AG09319 (cell line): Measurements from ENCODE around the gene CAGE1.

Experiments
- DNase-seq: peaks from one replicate; pipeline ENCODE4 v3.0.0-alpha.2; 2010; ENCODE audit warnings: low read depth; ENCODE audit errors: extremely low read depth
- TF ChIP-seq, protein P1 (sequence below): IDR thresholded peaks from 2 replicates; pipeline ENCODE4 v1.5.1; 2011; ENCODE audit warnings: low read depth, mild to moderate bottlenecking, inconsistent platforms, low read length, moderate library complexity

Gene CAGE1

DNA sequence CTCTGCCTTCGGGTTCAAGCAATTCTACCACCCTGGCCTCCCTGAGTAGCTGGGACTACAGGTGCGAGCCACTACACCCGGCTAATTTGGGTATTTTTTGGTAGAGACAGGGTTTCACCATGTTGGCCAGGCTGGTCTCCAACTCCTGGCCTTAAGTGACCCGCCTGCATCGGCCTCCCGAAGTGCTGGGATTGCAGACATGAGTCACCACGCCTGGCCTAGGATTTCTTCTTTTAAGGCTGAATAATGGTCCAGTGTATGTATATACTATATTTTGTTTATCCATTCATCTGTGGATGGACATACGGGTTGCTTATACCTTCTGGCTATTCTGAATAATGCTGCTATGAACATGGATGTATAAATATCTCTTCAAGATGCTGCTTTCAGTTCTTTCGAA is 17.2 kb upstream of the CAGE1 start:
- no peak for DNase-seq
- TF ChIP-seq, protein P1, sequence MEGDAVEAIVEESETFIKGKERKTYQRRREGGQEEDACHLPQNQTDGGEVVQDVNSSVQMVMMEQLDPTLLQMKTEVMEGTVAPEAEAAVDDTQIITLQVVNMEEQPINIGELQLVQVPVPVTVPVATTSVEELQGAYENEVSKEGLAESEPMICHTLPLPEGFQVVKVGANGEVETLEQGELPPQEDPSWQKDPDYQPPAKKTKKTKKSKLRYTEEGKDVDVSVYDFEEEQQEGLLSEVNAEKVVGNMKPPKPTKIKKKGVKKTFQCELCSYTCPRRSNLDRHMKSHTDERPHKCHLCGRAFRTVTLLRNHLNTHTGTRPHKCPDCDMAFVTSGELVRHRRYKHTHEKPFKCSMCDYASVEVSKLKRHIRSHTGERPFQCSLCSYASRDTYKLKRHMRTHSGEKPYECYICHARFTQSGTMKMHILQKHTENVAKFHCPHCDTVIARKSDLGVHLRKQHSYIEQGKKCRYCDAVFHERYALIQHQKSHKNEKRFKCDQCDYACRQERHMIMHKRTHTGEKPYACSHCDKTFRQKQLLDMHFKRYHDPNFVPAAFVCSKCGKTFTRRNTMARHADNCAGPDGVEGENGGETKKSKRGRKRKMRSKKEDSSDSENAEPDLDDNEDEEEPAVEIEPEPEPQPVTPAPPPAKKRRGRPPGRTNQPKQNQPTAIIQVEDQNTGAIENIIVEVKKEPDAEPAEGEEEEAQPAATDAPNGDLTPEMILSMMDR, result no peak

DNA sequence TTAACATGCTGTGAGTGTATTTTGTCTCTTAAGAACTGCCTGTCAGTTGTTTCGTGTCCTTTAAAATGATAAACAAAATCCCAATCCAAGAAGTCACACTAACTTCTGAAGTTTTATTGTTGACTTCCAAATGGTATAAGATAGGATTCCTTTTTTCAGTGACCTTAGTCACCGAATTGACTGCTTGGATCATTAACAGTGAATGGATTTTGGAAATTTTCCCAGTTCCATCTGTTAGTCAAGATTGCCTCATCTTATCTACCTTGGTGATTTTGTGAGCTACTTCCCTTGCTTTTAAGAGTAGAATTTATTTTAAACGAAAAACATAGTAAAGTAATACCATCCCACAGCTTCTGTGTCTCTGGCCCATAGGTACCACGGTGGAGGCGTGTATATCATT is 15.0 kb upstream of the CAGE1 start:
- TF ChIP-seq, protein P1, result no peak
- DNase-seq, result no peak

DNA sequence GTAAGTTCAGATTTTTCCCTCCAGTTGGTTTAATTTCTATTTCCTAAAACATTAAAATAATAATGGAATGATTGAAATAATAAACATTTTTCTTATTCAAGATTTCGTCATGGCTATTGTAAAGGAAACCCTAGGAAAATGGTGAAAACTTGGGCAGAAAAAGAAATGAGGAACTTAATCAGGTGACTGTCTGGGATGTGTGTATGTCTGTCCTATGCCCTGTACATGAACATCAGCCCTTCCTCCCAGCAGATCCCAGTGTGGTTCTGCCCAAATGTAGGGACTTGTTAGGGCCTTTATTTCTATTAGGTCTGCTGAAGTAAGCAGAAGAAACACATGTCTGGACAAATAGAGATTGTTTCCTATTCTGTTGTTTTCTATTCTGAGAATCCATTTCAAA is 13.2 kb upstream of the CAGE1 start:
- no peak for DNase-seq
- TF ChIP-seq, protein P1, result no peak

DNA sequence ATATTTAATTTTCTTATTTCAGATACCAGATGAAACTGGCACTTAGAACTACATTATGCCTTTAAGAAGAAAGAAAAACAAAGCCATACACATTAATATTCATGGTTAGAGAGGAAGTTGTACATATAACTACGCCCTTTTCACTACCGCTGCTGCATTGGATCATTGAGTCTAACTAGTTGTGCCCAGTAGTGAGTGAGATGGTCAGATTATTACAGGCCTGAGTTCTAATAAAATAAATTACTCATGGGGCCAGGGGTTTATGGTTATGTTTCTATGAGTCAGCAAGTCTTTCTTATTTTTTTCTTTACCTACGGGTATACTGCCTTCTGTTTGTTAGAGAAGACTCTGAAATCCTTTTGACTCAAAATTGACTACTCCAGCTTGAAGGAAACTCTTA is 11.5 kb upstream of the CAGE1 start:
- DNase-seq, result no peak

DNA sequence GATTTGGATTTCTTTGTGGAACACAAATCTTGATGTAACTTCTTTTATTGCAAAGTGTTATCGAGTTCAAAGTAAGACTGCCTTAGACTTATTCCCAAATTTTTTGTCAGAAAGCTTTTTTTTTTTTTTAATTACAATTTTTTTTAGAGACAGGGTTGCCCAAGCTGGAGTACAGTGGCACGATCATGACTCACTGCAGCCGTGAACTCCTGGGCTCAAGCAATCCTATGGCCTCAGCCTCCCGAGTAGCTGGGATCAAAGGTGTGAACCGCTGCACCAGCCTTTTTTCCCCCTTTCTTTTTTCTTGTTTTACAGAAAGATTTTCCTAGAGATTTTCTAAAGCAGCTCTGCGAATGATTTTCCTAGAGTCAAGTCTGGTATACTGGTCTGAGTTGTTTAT is 2.9 kb upstream of the CAGE1 start:
- TF ChIP-seq, protein P1, result no peak
- DNase-seq, result no peak

More for the DNA sequence above, 11.5 kb upstream of the CAGE1 start:
- TF ChIP-seq, protein P1, result no peak

DNA sequence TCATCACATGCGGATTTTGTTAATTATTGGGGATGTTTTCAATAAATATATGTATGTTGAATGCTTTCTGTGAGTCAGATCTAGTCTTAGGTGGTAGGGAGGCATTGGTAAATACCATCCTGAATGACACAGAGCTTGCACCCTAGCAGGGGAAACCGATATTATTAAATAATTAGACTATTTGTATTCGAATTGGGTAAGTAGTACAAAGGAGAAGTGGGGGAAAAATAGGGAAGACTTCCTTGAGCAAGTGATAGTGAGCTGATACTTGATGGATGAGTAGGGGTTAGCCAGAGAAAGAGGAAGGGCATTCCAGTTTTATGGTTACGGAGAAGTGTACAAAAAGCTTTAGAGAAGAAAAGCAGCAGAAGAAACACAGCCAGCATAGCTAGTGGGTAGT is 1.6 kb upstream of the CAGE1 start:
- no peak for DNase-seq
- TF ChIP-seq, protein P1, result no peak

DNA sequence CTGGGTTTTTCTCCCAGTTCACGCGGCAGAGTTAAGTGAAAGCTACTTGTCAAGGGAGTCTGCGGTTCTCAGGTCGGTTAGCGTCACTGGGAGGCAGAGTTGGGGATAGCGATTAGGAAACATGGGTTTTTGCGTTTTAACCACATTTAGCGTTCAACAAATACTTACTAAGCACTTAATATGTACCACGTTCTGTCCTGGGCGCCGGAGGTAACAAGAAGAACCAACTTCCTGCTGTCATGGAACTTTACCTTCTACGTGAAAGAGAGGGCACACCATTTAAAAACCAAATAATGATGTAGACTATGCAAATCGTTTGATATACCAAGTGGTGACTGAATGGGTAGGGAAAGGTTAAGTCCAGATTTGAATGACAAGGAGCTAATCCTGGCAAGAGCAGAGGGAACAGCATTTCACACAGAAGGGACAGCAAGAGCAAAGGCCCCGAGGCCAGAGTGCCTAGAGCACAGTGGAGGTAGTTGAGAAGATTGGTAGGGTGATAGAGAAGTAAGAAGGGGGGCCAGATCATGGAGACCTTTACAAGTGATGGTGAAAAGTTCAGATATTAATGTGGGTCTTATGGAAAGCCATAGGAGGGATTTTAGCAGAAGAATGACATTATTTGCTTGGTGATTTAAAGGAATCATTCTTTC is 810 bp upstream of the CAGE1 start:
- TF ChIP-seq, protein P1, result no peak
- DNase-seq, result no peak
